ENCODE results near the gene CXCL14. TPM values are rescaled to one million over a fixed set of nuclear protein-coding genes. Genes with fewer than 3 reads are reported as not detected.
"Not testable (repeated sequence)": the region's sequence is repeated elsewhere in the genome, so short reads cannot be mapped to it uniquely, and the experiment has no call there.

Gene CXCL14
- total RNA-seq, 1 experiment from 2014 or later: not detected

DNA sequence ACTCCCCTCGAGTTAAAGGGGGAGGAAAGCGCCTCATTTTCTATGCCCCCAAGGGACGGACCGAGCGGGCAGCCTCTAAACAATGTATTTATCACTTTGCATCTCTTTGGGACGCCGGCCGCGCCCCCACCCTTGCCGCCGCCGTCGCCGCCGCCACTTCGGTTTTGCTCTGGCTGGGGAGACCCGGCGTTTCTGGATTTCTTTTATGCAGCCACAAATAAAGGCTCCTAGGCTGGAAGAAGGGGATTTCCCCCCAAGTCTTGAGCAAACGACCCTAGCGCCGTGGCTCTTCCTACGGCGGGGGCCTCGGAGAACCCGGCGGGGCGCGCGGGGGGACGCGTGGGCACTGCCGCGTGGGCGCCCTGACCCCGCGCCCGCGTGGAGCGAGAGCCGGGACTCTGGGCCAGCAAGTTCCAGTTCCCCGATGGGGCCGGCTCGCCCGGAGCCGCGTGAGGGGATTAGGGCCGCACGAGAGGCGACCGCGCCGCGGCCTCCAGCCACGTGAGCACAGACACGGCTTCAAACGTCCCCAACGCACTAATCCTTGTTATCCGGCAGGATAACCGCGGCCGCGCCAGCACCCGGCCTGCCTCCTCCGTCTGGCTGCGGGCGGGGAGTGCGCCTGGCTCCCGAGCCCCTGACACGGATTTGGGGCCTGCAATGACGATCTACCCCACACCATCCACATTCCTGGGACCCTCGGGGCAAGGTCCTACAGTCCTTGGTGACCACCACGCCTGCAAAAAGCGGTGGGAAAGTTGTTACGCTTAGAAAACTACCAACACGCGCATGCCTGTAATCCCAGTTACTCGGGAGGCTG is 35.1 kb downstream of the CXCL14 start:
- DNase-seq (ENCODE audit: low spot score): no peak

DNA sequence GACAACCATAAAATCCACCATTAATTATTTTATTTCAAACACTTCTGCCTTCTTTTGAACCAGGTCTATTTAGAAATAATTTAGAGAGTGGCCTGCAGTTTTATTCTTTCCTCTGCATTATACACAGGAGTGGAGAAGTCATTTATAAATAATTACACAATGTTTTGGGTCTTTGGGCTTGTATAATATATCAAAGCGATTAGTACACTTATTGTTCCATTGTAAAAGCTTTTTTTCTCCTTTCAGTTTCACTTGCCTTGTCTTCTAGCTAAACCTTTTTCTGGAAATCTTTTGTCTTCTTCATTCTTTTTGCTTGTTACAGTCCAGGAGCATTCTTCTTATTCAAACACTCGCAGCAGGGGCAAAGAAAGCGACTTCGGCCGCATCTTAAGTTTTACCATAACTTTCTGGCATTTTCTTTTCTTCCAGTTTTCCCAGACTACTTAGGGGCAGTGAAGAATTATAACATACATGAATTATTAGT is 35.7 kb downstream of the CXCL14 start:
- DNase-seq (ENCODE audit: low spot score): no peak

DNA sequence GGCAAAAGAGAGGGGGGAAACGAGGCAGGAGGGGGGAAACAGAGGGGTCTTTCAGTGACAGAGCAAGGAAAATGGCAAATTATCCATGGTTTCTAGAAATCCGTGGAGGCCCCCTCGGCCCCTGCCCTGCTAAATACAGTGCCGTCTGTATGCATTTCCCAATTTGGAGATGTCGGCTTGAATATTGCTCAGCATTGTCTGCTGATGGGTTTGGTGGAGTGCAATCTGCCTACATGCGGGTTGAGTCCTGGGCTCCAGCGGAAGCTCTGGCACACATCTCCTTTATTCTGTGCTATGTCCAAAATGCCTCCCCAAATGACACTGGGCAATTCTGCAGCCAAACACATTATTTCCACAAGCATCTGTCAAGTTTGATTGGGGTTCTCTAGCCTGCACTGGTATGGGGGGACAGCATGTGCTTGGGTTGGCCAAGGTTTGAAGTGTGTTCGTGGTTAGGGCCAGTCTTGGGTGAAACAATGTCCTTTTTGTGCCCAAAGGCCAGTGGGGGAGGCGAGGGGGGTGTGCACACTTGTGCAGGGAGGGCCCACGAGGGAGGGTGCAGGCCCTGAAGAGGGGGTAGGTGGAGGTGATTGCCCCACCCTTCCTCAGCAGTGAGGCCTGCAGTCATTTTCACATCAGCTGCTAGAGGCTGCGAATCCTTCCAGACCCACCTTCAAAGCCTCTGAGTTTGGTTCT is 36.8 kb downstream of the CXCL14 start:
- DNase-seq (ENCODE audit: low spot score): no peak

DNA sequence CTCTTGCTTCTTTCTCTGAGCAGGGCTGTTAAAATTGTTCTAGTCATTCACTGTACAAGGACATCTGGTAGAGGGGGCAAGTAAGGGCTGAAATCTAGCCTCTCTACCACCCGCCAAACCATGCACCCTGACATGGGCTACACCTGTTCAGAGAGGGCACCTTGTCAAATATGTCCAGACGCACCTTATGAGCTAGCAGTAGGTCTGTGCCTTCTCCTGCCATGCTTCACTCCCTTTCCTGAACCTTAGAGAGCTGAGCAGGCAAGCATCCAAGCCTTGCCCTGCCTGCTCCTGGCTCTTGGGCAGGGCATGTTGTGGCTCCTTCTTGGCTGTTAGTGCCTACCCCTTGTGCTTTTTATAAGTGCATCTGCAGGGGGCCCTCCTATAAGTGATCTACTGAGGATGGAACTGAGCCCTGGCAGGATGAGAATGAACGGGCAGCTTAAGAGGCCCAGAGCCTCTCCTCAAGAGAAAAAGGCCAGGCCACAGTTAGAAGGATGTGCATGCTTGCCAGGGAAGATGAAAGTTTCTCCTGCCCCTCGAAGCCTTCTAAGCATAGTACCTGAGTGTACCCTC is 39.3 kb downstream of the CXCL14 start:
- no peak for DNase-seq (ENCODE audit: low spot score)

DNA sequence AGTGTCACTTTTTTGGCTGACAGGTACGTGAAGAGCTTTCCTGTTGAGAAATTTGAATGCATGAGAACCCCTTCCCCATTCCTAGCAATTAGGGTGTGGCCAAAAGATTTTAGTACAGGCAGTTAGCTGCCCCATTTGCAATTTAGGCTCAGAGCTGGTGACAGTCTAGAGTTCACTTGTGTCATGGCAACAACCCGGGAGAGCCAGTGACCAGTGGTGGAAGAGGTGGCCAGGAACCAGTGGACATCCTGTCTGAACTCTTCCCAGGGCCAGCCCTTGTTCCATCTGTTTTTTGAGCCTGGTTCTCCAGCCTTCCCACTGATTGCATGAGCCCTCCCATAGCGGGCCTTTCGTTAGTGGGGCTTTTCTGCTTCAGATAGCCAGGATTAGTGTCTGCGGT is 40.5 kb downstream of the CXCL14 start:
- no peak for DNase-seq (ENCODE audit: low spot score)

DNA sequence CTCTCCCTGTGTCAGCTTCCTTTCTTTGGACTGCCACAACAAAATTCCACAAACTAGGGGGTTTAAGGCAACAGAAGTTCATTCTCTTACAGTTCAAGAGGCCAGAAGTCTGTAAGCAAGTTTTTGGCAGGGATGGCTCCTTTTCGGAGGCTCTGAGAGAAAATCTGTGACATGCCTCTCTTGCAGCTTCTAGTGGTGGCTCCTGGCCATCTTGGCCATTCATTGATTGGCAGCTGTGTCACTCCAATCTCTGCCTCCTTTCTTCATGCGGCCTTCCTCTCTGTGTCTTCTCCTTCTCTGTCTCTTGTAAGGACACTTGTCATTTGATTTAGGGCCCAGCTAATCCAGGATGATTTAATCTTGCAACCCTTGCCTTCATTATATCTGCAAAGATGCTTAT is 41.0 kb downstream of the CXCL14 start:
- no peak for DNase-seq (ENCODE audit: low spot score)

DNA sequence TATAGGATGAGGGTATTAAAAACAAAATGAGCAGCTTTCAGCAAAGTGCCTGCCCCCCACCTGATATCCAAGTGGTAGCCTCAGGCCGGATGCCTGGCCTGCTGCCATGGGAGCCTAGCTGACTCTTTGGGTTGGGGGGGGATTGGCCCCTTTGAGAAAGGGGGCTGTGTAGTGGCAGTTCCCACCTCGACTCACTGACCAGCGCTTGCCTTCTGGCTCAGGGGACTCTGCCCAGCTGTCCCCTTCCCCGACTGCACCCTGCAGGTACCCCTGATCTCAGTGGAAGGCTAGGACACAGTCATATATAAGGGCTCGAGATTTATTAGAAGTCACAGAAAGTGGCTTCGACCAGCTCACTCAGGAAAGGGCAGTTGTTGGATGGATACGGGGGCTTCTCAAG is 41.5 kb downstream of the CXCL14 start:
- no peak for DNase-seq (ENCODE audit: low spot score)

DNA sequence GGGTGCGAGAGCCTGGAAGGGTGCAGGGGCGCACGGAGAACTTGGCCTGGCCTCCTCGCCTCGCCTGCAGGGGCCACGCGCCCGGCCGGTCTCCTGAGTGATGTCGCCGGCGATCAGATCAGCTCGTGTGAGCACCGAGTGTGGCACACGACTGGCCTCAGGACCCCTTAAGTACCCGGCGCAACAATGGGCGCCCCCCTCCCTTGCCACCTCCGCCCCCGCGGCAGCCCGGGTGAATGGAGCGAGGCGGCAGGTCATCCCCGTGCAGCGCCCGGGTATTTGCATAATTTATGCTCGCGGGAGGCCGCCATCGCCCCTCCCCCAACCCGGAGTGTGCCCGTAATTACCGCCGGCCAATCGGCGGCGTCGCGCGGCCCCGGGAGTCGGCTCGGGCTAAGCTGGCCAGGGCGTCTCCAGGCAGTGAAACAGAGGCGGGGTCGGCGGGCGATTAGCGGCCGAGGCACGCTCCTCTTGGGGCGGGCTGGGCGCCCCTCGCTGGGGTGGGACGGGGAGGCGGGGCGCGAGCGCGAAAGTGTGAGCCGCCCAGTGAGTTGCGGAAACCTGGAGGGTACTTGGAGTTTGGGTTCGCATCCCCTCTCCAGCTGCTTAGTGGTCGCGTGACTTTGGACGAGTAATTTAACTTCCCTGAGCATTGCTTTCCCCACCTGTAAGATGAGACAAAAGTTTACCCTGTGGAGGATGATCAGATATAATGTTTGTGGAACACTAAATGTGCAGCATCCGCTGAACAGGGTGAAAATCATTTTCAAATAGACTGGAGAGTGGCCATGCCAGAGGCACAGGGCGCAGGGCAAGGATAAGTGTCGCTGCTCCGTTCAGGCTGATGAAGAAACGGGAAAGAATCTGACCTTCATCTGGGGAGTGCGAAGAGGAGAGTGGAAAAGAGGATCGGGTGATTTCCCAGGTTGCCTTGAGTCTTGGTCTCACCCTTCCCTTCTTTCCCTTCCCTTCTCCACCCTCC is 42.7 kb downstream of the CXCL14 start, which contains the start of gene NEUROG1:
TSS of gene NEUROG1 (minus strand) at position 145 of the 982 bp plus-strand sequence. CDS start 274 bp downstream, outside the sequence.
- DNase-seq (ENCODE audit: low spot score): no peak

DNA sequence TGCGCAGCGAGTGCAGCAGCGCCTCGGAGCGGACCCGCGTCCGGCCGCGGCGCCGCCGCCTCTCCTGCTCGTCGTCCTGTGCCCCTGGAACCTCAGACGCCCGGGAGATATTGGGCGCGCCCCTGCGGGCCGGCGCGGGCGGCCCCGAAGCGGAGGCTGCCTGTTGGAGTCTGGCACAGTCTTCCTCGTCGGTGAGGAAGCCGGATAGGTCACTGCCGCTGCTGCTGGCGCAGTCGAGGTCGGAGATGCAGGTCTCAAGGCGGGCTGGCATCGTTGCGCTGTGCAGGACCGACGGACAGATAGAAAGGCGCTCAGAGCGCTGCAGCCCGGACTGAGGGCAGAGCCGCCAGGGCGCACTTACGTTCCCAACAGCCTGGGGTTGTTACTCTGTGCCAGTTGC is 43.4 kb downstream of the CXCL14 start:
- no peak for DNase-seq (ENCODE audit: low spot score)

DNA sequence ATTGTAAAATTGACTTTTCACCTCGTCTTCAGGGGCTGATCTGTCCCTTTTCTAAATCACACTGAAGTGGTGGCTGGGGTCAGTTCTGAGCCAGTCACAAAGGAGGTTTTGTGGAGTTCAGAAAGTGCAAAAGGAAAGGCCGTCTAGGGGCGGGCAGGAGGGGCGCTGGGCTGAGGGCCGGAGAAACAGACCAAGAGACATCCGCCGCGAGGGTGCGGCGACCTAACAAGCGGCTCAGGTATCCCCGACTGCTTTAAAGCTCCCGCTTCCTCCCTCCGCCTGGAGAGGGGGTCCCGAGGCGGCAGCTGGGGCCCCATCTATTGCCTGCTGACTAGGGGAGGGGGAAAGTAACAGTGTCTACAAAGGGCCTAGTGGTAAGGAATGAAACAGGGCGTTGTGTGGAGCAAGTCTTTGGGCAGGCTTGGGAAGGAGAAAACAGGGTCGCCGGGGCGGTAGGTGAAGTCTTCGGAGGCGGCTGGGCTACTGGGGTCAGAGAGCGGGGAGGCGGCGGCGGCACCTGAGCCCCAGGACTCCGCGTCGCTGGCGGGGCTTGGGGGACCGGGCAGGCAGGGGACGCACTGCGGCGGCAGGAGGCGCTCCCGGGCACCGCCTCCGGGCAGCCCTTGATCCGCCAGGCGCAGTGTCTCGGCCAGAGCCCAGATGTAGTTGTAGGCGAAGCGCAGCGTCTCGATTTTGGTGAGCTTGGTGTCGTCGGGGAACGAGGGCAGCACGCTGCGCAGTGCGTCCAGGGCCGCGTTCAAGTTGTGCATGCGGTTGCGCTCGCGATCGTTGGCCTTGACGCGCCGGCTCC is 44.0 kb downstream of the CXCL14 start:
- DNase-seq (ENCODE audit: low spot score): no peak

DNA sequence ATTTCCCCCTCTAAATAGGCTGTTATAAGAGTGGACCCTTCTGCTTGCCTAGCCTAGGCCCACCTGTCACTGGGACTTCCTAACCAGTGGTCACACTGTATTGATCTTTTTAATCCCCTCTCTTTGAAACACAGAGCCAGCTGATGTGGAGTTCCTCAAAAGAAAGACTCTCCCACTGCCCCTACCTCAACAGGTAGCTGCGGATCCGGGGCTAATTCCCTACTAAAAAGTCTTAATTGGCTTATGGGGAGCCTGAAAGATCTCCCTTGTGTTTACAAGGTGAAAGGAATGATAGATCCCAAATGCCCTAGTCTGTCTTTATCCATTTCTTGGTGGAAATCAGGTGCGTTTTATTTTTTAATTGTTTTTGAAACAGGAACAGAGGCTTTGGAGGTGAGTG is 45.0 kb downstream of the CXCL14 start:
- no peak for DNase-seq (ENCODE audit: low spot score)

DNA sequence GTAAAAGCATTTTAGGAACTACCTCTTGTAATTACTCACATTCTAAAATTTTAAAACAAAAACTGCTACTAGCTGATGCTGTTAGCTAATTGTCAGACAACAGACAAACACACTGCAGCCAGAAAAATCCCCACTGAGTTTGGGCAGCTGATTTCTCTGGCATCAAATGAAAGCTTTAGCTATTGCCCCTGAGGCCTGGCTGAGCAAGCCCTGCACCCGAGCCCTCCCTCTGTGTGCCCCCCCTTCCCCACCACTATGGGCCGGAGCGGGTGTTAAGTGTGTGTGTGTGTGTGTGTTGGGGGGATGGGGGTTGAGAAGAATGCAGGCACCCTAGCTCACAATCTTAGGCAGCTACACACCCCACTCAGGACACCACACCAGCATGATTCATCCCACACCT is 45.5 kb downstream of the CXCL14 start:
- DNase-seq (ENCODE audit: low spot score): no peak

DNA sequence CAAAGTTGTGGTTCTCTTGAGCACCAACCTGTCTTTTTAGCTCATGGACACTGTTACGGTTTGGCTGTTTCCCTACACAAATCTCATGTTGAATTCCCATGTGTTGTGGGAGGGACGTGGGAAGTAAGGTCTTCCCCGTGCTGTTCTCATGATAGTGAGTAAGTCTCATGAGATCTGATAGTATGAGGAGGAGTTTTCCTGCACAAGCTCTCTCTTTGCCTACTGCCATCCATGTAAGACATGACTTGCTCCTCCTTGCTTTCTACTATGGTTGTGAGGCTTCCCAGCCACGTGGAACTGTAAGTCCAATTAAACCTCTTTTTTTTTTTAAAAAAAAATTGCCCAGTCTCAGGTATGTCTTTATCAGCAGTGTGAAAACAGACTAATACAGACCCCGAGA is 49.2 kb downstream of the CXCL14 start:
- DNase-seq (ENCODE audit: low spot score): not testable (repeated sequence)

DNA sequence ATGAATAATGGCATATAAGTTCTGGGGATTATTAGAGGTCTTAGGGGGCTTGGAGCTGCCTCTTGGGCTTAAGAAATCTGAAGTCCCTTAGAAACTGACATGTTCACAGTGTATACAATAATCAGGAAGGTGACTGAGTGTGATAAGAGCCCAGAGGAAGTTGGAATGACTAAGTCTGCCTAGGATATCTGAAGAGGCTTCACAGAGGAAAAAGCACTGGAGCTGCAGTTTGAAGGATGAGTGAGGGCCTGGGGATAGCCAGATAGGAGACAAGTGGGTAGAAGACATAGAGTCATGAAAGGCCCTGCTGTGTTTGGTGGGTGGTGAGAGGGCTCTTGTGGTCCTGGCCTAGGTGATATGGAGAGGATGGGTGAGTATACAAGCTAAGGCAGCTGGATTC is 51.9 kb downstream of the CXCL14 start:
- DNase-seq (ENCODE audit: low spot score): no peak

DNA sequence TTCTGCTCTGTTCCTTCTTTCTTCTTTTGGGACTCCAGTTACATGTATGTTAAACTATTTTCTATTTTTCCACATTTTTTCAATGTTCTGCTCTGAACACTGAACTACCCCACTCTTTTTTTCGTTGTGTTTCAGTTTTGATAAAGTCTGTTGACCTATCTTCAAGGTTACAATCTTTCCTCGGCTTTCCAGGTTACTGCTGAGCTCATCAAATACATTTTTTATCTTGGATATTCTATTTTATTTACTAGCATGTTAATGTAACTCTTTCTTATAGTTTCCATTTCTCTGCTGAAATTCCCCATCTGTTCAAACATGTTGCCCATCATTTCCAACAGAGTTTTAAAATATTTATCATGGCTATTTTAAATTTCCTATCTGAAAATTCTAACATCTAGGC is 56.8 kb downstream of the CXCL14 start:
- DNase-seq (ENCODE audit: low spot score): no peak

Other genes starting within 250 kb of the CXCL14 start
- 339 and 388 TPM in 2 replicates for gene MACROH2A1, start 179.8 kb downstream of the CXCL14 start, total RNA-seq (2014; rRNA removed; shearing (Covaris generic))
- gene DCANP1, start 131.6 kb downstream of the CXCL14 start, total RNA-seq (2014; rRNA removed; shearing (Covaris generic)): not detected in 2 replicates
- gene TIFAB, start 126.6 kb downstream of the CXCL14 start, total RNA-seq (2014; rRNA removed; shearing (Covaris generic)): not detected in 2 replicates
- gene NEUROG1, start 43.0 kb downstream of the CXCL14 start, total RNA-seq (2014; rRNA removed; shearing (Covaris generic)): not detected in 2 replicates

Data from A172 (cell line).